ENCODE measurements around the gene DIAPH3.

DNA sequence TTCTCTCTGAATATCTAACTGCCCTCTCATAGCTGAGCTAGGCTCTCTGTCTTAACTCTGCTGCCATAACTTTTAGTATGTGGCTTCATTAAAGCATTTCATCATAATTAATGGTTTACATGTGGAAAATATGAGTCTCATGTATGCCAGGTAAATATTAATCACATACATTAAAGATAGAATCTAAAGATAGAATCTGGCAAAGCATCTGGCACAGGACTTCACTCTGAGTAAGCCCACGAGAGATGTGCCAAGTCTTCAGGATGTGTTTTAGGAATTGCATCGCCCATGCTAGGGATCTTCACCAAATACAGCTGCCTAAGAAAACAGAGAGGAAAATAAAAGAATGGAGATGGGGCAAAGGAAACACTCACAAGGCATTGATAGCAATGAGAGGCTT lies 285.8 kb downstream of the DIAPH3 start:
- TF ChIP-seq CTCF (conservative IDR thresholded peaks at IDR 0.05; ENCODE audit: low read depth, low read length): no peak
- no peak for TF ChIP-seq EZH2 (IDR thresholded peaks at IDR 0.05; ENCODE audit: borderline replicate concordance, low read depth, low read length, poor library complexity, severe bottlenecking)

Measured in A673 (cell line).